Heart right ventricle (tissue), 16 donors: ENCODE results near the gene PARP1. TPM values are rescaled to one million over a fixed set of nuclear protein-coding genes. Genes with fewer than 3 reads are reported as not detected.
A peak's percentile ranks its signal among the peaks of the same experiment; 100 is the strongest.

Experiments used
- ATAC-seq, 8 donors: fragments of 200-7000 bp; cut with Tn5 transposase; one replicate each; pipeline ENCODE4 v1.9.1; 2020; ENCODE audit warnings: mild to moderate bottlenecking in 8 of 8, moderate library complexity in 8 of 8, moderate number of reproducible peaks in 1 of 8
- DNase-seq, 2 donors: peaks; one replicate each; pipeline ENCODE4 v3.0.0-alpha.2; 2020
- H3K27ac ChIP-seq, 10 donors: fragments of 200-600 bp; sonication (generic) in 2 of 10; one replicate each; pipeline versions ENCODE4 v1.5.0 to v1.8.0; 2020 to 2022; ENCODE audit warnings: mild to moderate bottlenecking in 3 of 10
- H3K27me3 ChIP-seq, 7 donors: fragments of 200-600 bp; one replicate each; pipeline ENCODE4 v1.8.0; 2021 to 2022; ENCODE audit warnings: mild to moderate bottlenecking in 2 of 7
- H3K36me3 ChIP-seq, 9 donors: fragments of 200-600 bp; sonication (generic) in 1 of 9; one replicate each; pipeline versions ENCODE4 v1.5.0 to v1.8.0; 2020 to 2022; ENCODE audit warnings: mild to moderate bottlenecking in 2 of 9
- H3K4me1 ChIP-seq, 9 donors: fragments of 200-600 bp; sonication (generic) in 1 of 9; one replicate each; pipeline versions ENCODE4 v1.5.0 to v1.8.0; 2020 to 2022; ENCODE audit warnings: mild to moderate bottlenecking in 4 of 9
- H3K4me3 ChIP-seq, 10 donors: fragments of 200-600 bp; sonication (generic) in 2 of 10; one replicate each; pipeline versions ENCODE4 v1.5.0 to v1.8.0; 2020 to 2022; ENCODE audit warnings: mild to moderate bottlenecking in 7 of 10, moderate library complexity in 2 of 10
- H3K9me3 ChIP-seq, 11 donors: fragments of 200-600 bp in 10 of 11; sonication (generic) in 2 of 11; one replicate each; pipeline versions ENCODE4 v1.5.0 to v1.8.0; 2013 to 2022; ENCODE audit warnings: mild to moderate bottlenecking in 2 of 11, control low read depth in 1 of 11, moderate library complexity in 1 of 11
- WGBS, 2 donors: extraction: QIAGEN DNeasy Blood & Tissue Kit; methylation state at CpG; one replicate each; pipeline ENCODE4 v1.1.7; 2013; ENCODE audit warnings: inconsistent platforms in 1 of 2; 5-methylcytosine and 5-hydroxymethylcytosine counted together
- intact Hi-C, 10 donors: fragments of 100-400 bp; cut with DNase I; formaldehyde crosslinking; loops; one replicate each; pipeline versions ENCODE4 v1.11.1 to v1.14.2; 2022
- polyA plus RNA-seq, 2 donors: library from polyadenylated mRNA; stranded (reverse); fragments of 200-250 nt; gene quantifications; one replicate each; pipeline ENCODE4 v1.2.3, GENCODE V29; 2013
- total RNA-seq, 10 donors: library from RNA; stranded (reverse); fragmentation: NEBNext Ultra II Directional in 3 of 10; extraction: Animal tissue kit (Norgen Biotek cat#: 25700) in 3 of 10; gene quantifications; one replicate each; pipeline versions ENCODE4 v1.2.1 to v1.2.4, GENCODE V29; 2021 to 2023
- TF ChIP-seq, protein P1 (sequence below), 9 donors: fragments of 200-600 bp; sonication (generic) in 2 of 9; IDR thresholded peaks; one replicate each; pipeline versions ENCODE4 v1.5.0 to v1.8.0; 2021 to 2022; ENCODE audit warnings: antibody characterized with exemption in 9 of 9, mild to moderate bottlenecking in 5 of 9, moderate library complexity in 1 of 9
- donor health status: Arrhythmogenic right ventricular cardiomyopathy.
- donor health status: ischemic (EF 13 %, LVEDD 7.1; RV severe dilation, severe dysfunction).
- donor health status: healthy with polysubstance abuse.
- donor health status: DM: no; HTN: yes; CAD: no.
- donor health status: DM: no; HTN: no; CAD: no.
- donor health status: ischemic (EF 25% LVEDD 6.9; RV normal size, moderate dysfunction).
- donor health status: ischemic (EF 25% LVEDD 5.7; RV mildly dilated, moderate dysfunction).
- donor health status: healthy.
- donor health status: DM: yes; HTN: yes; CAD: no.
- donor health status: Ischemic cardiomyopathy.
- donor health status: ischemic (EF 35%, LVEDD 5.7; RV mildly dilated, moderate dysfunction).
- donor health status: nonischemic (EF 11% LVEDD 7.7; RV severe dilation, severe dysfunction).
- donor health status: DM: yes; HTN: yes; CAD: no.
- donor health status: PGD.
- donor health status: ischemic (EF 29% LVEDD 5.4; RV normal size, mild dysfunction).
- donor health status: nonischemic (EF 23%, LVEDD 6.1; RV moderate dilation, normal function).

PARP1 gene
- total and polyA plus RNA-seq, 12 donors, result 36.1 to 154 (median 110) TPM

DNA sequence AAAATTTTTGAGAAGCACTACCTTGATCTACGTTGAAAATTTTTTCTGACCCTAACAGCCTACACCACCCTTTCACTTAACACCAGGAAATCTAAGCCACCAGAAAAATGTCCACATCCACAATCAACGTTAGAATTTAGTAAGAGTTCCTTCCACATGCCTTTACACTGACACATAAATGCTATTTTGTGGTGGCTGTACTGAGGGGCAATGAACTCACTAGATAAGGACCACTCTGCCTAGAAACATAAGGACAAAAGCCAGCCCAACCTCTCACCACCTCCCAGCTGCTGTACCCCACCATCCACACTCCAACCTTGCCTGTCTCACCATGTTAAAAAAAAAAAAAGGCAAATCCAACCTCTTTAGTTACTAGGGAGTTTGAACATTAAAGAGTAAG lies 29.8 kb downstream of the PARP1 start:
- H3K36me3 ChIP-seq, result peaks cover 11 to 100% (median 91%) of the 10 kb centered on the region in 9 donors
- H3K27ac ChIP-seq, result no peak overlapping the region
- intact Hi-C loops, result no loop called here

DNA sequence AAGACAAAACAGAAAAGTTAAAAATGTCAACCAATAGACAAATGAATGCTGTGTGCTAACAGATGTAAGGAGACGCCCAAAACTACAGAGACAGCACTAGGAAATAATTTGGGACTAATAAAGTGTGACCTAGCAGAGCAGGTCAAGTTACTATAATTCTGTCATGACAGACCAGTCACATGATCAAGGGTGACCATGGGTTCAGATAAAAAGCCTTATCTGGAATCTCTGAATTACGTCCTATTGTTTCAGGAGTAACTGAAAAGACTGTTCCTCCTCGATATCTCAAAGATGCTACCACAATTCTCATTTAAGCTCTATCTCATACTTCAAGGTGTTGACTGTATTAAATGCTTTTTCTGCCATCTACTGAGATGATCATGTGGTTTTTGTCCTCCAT lies 31.6 kb downstream of the PARP1 start:
- Histone ChIP-seq H3K36me3 (peaks cover 4 to 100% (median 76%) of the 10 kb centered on the region in 9 donors), H3K4me1 (peaks cover 0 to 49% (median 12%) of the 10 kb centered on the region in 9 donors), H3K9me3 (no peaks in the 10 kb centered on the region), H3K27ac (no peak overlapping the region), H3K27me3 (no peaks in the 10 kb centered on the region), H3K4me3 (no peak overlapping the region)
- DNase-seq (no peak), ATAC-seq (no peak)
- TF ChIP-seq, protein P1, sequence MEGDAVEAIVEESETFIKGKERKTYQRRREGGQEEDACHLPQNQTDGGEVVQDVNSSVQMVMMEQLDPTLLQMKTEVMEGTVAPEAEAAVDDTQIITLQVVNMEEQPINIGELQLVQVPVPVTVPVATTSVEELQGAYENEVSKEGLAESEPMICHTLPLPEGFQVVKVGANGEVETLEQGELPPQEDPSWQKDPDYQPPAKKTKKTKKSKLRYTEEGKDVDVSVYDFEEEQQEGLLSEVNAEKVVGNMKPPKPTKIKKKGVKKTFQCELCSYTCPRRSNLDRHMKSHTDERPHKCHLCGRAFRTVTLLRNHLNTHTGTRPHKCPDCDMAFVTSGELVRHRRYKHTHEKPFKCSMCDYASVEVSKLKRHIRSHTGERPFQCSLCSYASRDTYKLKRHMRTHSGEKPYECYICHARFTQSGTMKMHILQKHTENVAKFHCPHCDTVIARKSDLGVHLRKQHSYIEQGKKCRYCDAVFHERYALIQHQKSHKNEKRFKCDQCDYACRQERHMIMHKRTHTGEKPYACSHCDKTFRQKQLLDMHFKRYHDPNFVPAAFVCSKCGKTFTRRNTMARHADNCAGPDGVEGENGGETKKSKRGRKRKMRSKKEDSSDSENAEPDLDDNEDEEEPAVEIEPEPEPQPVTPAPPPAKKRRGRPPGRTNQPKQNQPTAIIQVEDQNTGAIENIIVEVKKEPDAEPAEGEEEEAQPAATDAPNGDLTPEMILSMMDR (IDR thresholded peaks at IDR 0.05), result no peak
- WGBS, 2 donors, result 66 to 68% methylated on average over 3 of the region's 3 CpGs
- intact Hi-C loops, result no loop called here

More for the DNA sequence above, 29.8 kb downstream of the PARP1 start:
- DNase-seq (no peak), ATAC-seq (peak in 2 of 8 donors; percentile 41 to 67)
- Histone ChIP-seq H3K4me3 (no peak overlapping the region), H3K4me1 (peaks cover 0 to 33% (median 11%) of the 10 kb centered on the region in 9 donors), H3K9me3 (no peaks in the 10 kb centered on the region), H3K27me3 (no peaks in the 10 kb centered on the region)
- 42 to 52% methylated on average over 2 of the region's 2 CpGs for WGBS, 2 donors
- TF ChIP-seq, protein P1 (IDR thresholded peaks at IDR 0.05), result no peak

DNA sequence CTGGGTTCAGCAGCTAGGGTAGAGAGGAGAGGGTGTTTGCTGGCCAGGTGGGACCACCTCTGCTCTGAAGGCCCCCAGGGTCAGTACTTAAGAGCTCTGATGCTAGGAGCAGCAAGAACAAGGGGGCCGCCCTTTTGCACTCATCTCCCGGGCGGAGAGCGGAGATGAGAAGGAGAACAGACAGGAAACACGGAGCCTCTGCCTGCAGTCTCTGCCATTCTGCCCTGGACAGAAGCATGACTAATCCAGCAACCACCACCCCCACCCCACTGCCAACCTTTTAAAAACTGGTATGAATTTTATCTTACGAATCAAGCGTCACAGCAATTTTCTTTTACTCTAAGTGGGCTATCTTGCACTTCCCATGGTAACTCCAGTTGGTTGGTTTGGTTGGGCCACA lies 34.5 kb downstream of the PARP1 start:
- 89 to 91% methylated on average over 7 of the region's 7 CpGs for WGBS, 2 donors
- TF ChIP-seq, protein P1 (IDR thresholded peaks at IDR 0.05), result no peak
- ATAC-seq (peak in 2 of 8 donors; percentile 2 to 9), DNase-seq (no peak)
- no peaks in the 10 kb centered on the region for H3K27me3 ChIP-seq
- H3K36me3 ChIP-seq, result peaks cover 0 to 100% (median 57%) of the 10 kb centered on the region in 9 donors
- H3K9me3 ChIP-seq, result no peaks in the 10 kb centered on the region
- peak overlapping the region in 9 of 10 donors; percentile 10 to 78 (median 69) for H3K27ac ChIP-seq
- intact Hi-C loops, result no loop called here
- H3K4me1 ChIP-seq, result peaks cover 0 to 59% (median 22%) of the 10 kb centered on the region in 9 donors
- H3K4me3 ChIP-seq, result no peak overlapping the region

DNA sequence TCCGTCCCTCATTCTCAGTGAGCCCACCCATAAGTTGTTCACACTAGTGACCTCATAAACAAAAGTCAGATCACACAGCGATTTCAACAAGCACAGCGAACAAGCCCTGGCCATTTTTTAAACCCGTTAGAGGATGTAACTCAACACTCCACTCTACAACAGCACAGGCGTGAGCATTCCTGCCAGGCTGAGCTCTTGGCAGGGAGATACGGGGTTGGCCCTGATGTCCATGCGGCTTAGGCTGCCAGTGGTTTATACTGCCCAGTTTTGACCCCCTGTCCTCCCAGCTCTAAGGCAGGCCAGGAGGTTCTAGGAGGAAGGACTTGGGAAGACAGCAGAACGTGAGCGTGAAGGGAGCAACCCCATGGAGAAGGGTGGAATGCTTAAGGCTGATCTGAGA lies 35.0 kb downstream of the PARP1 start:
- 53 to 69% methylated on average over 9 of the region's 9 CpGs for WGBS, 2 donors
- Histone ChIP-seq H3K27me3 (no peaks in the 10 kb centered on the region), H3K4me3 (no peak overlapping the region), H3K9me3 (no peaks in the 10 kb centered on the region), H3K4me1 (peaks cover 0 to 55% (median 22%) of the 10 kb centered on the region in 9 donors), H3K27ac (peak overlapping the region in 9 of 10 donors; percentile 10 to 78 (median 69)), H3K36me3 (peaks cover 0 to 100% (median 59%) of the 10 kb centered on the region in 9 donors)
- DNase-seq (peak; percentile 55 to 56), ATAC-seq (peak; percentile 72 to 92 (median 86))
- TF ChIP-seq, protein P1 (IDR thresholded peaks at IDR 0.05), result no peak
- intact Hi-C loops, result no loop called here
